GM12891 (cell line): ENCODE results near the gene PLAGL1.
"Not testable (repeated sequence)": the region's sequence is repeated elsewhere in the genome, so short reads cannot be mapped to it uniquely, and the experiment has no call there.

ENCODE experiments used
- DNase-seq: peaks from one replicate; pipeline ENCODE4 v3.0.0; 2011; ENCODE audit warnings: low spot score; ENCODE audit not compliant: insufficient read length
- FAIRE-seq: peaks from 2 replicates; lab custom pipeline; 2011; peaks lifted over from hg19 to GRCh38; lab: Jason Lieb, UNC
- PAX5 ChIP-seq: IDR thresholded peaks from 2 replicates; pipeline ENCODE4 v1.6.1; 2011; ENCODE audit warnings: low read length, moderate library complexity, mild to moderate bottlenecking; ENCODE audit not compliant: insufficient read depth, severe bottlenecking
- POLR2A ChIP-seq: IDR thresholded peaks from 2 replicates; pipeline ENCODE4 v1.6.1; 2011; ENCODE audit warnings: low read depth, low read length, control low read depth
- POLR2AphosphoS5 ChIP-seq: IDR thresholded peaks from 2 replicates; pipeline ENCODE4 v1.6.1; 2011; ENCODE audit warnings: low read depth, low read length, control low read depth
- POU2F2 ChIP-seq: IDR thresholded peaks from 2 replicates; pipeline ENCODE4 v1.6.1; 2011; ENCODE audit warnings: low read depth, mild to moderate bottlenecking, control low read depth, low read length, moderate library complexity
- SPI1 ChIP-seq: IDR thresholded peaks from 2 replicates; pipeline ENCODE4 v1.6.1; 2011; ENCODE audit warnings: low read depth, low read length, control low read depth
- TAF1 ChIP-seq: IDR thresholded peaks from 2 replicates; pipeline ENCODE4 v1.6.1; 2011; ENCODE audit warnings: low read depth, low read length, control low read depth

The PLAGL1 gene

GRCh38 chr6:143940011-143940597 lies 68.0 kb downstream of the PLAGL1 start:
- DNase-seq (peak; percentile 54), FAIRE-seq (peak; percentile 84)
- TF ChIP-seq POLR2AphosphoS5 (no peak), POU2F2 (no peak), POLR2A (no peak), TAF1 (no peak), SPI1 (no peak), PAX5 (no peak)

- TF ChIP-seq TAF1 (no peak), POLR2A (no peak), POLR2AphosphoS5 (no peak), POU2F2 (no peak), SPI1 (peak; percentile 82)
- DNase-seq (no peak), FAIRE-seq (peak; percentile 66)
These were observed 68.7 kb downstream of the PLAGL1 start for GRCh38 chr6:143939364-143939763.

- DNase-seq, result no peak
- TF ChIP-seq POLR2A (no peak), SPI1 (no peak), POU2F2 (no peak), POLR2AphosphoS5 (no peak), TAF1 (no peak), PAX5 (no peak)
These were observed 70.4 kb downstream of the PLAGL1 start for GRCh38 chr6:143937668-143937970.

GRCh38 chr6:143936778-143937667 lies 71.0 kb downstream of the PLAGL1 start:
- FAIRE-seq (no peak), DNase-seq (no peak)
- TF ChIP-seq POLR2AphosphoS5 (no peak), TAF1 (no peak)

More at GRCh38 chr6:143937668-143937970, 70.4 kb downstream of the PLAGL1 start:
- FAIRE-seq, result no peak

- TF ChIP-seq POU2F2 (no peak), PAX5 (no peak), POLR2AphosphoS5 (no peak), SPI1 (no peak), TAF1 (no peak), POLR2A (no peak)
- FAIRE-seq, result no peak
- DNase-seq, result no peak
These were observed 71.7 kb downstream of the PLAGL1 start for GRCh38 chr6:143936347-143936746.

DNA sequence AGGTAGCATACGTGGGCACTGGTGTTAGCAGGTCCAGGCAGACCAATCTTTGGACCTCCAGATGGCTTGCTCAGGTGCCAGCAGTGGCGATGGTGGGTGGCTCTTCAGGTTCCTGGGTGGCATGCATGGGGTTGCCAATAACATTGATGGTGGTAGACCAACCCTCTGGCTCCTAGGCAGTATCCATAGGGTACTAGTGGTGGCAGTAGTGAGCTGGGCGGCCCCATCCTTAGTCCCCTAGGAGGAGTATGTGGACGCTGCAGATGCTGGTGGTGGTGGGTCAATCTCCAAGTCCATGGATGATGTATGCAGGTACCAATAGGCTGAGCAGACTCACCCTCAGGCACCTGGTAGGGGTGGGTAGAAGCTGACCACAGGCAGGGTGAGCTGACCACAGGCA lies 73.2 kb downstream of the PLAGL1 start:
- TF ChIP-seq POLR2A (no peak), POU2F2 (no peak), SPI1 (no peak), TAF1 (no peak), POLR2AphosphoS5 (no peak), PAX5 (no peak)
- DNase-seq, result no peak
- FAIRE-seq, result no peak

- DNase-seq (no peak), FAIRE-seq (no peak)
- no peak for TF ChIP-seq POU2F2
- TF ChIP-seq TAF1, result no peak
- no peak for TF ChIP-seq POLR2A
- TF ChIP-seq SPI1, result no peak
- TF ChIP-seq POLR2AphosphoS5, result no peak
- TF ChIP-seq PAX5, result no peak
These were observed 73.7 kb downstream of the PLAGL1 start for GRCh38 chr6:143934331-143934730.

DNA sequence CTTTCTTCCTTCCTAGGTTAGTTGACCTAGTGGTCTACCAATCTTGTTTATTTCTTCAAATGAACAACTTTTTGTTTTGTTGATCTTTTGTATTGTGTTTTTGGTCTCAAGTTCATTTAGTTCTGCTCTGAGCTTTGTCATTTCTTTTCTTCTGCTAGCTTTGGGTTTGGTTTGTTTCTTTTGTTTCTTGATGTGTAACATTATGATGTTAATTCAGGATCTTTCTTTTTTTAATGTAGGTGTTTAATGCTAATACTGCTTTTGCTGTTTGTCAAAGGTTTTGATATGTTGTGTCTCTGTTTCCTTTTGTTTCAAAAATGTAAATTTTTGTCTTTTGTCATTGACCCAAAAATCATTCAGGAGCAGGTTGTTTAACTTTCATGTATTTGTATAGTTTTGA lies 78.1 kb downstream of the PLAGL1 start:
- FAIRE-seq (no peak), DNase-seq (no peak)
- no peak for TF ChIP-seq POLR2AphosphoS5
- no peak for TF ChIP-seq POU2F2
- no peak for TF ChIP-seq TAF1
- TF ChIP-seq PAX5, result no peak
- no peak for TF ChIP-seq SPI1
- TF ChIP-seq POLR2A, result no peak

GRCh38 chr6:143928853-143929252 lies 79.2 kb downstream of the PLAGL1 start:
- no peak for FAIRE-seq
- TF ChIP-seq POLR2A (no peak), SPI1 (0 out of 2 replicates have a peak, but pooled peaks have one; percentile 20), POU2F2 (no peak)
- no peak for DNase-seq

DNA sequence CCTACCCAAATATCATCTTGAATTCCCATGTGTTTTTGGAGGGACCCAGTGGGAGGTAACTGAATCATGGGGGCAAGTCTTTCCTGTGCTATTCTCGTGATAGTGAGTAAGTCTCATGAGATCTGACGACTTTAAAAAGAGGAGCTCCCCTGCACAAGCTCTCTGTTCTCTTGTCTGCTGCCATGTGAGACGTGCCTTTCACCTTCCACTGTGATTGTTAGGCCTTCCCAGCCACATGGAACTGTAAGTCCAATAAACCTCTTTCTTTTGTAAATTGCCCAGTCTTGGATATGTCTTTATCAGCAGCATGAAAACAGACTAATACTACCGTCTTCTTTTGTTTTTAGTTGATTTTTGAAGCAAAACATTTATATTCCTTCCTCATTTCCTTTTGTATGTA lies 91.0 kb downstream of the PLAGL1 start:
- FAIRE-seq, DNase-seq: not testable (repeated sequence)
